DMS153 treated with DMSO at 0.1 percent for 48 hours (cell line): Measurements from ENCODE around the gene SIMC1.
"Not testable (repeated sequence)": the region's sequence is repeated elsewhere in the genome, so short reads cannot be mapped to it uniquely, and the experiment has no call there.

Experiments used
- DNase-seq: peaks from one replicate; lab custom pipeline; 2025; ENCODE audit not compliant: unreplicated experiment; lab: John Stamatoyannopoulos, UW

The SIMC1 gene

DNA sequence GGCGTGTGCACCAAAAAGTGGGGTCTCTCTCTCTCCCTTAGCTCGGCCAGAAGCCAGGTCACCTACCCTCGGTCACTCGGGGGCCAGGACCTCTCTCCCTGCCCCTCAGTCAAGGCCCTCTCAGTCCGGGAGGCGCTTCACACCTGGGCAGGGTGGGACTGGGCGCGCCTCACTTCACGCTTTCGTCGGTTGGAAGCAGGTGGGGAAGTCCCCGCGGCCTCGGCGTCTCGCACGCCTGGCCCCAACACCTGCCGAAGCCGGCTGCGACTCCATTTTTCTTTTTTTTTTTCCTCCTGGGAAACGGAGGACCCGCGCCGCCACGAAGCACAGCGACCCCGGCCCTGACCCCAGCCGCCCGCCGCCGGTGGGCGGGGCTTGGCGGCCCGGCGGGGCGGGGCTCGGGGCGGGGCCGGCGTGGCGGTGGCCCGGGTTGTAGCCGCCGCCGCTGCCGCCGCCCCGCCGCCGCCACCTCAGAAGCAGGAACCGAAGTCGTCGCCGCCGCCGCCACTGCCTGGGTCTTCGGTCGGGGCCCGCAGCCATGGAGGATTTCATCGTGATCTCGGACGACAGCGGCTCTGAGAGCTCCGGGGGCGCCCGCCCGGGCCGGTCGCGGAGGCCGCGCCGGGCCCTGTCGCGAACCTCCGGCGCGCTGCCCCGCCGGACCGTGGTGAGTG lies at the start of gene SIMC1:
Gene SIMC1, plus strand, starts transcription at position 454 of the 674 bp plus-strand sequence. Its CDS starts 85 bp downstream, at position 539.
- not testable (repeated sequence) for DNase-seq

DNA sequence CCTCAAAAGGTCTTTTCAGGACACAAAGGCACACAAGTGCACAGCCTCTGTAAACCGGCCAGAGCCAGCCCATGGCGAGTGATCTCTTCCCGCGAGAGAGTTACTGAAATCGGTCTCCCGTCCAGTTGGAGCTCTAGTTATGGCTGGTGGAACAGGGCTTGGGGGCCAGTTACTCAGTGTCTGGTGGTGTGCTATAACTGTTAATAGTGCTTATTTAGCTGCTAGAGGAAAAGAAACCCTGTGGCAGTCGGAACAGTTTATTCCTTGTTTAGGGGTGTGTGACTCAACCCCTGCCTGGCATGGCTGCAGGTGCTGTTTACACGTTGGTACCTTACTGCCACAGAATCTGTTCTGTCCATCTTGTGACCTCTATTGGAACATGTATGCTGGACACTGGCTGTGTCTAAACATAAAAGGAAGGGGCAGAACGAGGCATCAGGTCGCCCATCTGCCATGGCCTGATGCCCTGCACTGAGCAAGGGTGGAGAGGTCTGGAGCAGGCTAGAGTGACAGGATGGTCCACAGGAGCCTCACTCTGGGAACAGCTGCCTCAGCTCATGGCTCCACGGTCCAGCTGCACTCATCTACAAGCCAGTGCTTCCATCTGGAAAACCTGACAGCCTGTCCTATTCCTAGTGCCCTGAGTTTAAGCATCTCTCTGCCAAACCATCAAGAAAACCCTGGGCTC lies 49.6 kb upstream of the SIMC1 start:
- DNase-seq = no peak

DNA sequence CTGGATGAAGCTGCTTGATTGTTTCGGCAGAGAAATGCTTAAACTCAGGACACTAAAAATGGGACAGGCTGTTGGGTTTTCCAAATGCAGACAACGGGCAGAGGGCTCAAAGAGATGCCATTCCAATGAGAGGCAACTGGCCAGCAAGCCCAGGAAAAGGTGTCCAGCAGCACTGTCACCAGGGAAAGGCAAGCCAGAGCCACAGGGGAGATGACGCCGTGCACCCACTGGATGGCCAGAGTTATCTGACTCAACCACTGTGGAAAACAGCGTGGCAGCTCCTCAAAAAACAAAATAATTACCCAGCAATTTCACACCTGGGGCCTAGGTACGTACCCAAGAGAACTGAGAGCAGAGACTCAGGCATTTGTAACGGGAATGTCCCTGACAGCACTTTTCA lies 48.4 kb upstream of the SIMC1 start:
- no peak for DNase-seq

GRCh38 chr5:176190886-176191755 lies 47.1 kb upstream of the SIMC1 start:
- DNase-seq = no peak

- DNase-seq = no peak
Observed at GRCh38 chr5:176192094-176192721, 46.0 kb upstream of the SIMC1 start.

DNA sequence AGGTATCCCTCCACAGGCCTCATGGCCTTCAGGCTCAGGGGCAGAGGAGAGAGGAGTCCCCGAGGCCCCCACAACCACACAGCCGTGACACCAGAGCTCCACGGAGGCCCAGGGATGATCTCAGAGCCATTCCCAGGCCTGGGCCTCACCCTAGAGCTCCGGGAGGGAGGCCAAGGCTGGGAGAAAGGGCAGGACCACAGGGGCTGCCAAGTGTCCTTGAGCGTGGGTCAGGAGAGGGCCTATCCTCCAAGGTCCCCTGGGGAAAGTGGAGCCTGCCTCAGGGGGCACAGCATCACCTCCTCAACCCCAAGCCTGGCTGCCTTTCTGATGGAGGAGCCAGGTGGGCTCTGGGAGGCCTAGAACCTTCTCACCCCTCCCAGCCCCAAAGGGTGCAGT lies 45.5 kb upstream of the SIMC1 start:
- not testable (repeated sequence) for DNase-seq

DNA sequence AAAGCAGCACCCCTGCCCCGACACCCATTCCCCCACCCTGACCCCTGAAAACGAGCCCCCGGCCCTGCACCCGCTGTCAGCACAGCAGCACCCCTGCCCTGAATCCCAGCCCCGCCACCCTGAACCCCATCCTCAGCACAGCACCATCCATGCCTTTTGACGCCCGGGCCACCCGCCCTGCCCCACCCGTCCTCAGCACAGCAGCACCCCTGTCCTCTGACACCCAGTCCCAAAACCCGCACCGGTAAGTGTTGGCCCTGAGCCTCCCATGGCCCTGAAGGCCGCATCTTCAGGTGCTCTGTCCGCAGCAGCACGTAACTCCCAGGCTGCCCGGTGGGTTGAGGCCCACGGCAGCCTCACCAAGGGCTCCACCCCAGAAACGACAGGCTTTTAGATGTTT lies 44.6 kb upstream of the SIMC1 start:
- not testable (repeated sequence) for DNase-seq

DNA sequence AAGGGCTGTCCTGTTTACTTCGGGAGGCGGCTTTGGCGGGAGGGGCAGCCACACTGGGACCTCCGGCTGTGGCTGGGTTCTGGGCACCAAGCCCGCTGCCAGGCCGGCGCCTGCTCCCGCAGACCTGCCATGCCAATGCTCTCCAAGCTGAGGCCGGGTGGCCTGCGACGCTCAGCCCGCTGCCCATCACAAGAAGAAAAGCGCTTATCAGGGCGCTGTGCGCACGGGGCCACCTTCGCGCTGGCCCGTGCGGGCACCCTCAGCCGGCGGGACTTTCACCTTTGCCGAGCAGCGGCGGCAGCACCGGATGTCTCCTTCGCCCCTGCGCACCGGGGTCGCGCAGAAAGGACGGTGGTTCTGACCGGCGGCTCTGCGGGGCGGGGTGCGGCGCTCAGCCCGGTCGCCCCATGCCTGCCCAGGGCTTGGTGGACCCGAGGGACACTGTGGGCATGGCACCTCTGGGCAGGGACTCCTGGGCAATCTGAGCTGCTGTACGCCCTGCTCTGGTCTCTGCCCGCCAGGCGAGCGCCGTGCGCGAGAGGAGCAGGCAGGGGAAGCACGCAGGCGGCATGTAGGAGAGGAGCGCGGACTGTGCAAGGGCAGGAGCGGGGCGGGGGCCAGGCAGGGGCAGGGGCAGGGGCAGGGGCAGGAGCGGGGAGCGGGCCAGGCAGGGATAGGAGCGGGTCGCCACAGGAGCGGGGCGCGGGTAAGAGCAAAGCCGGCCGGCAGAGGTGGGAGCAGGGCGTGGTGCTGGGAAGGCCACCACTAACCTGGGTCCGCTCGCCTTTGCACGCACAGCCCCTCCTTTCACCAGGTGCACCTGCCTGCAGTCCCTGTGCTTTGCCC lies 43.8 kb upstream of the SIMC1 start:
- not testable (repeated sequence) for DNase-seq

- not testable (repeated sequence) for DNase-seq
Observed at GRCh38 chr5:176195084-176195413, 43.2 kb upstream of the SIMC1 start.

- not testable (repeated sequence) for DNase-seq
Observed at GRCh38 chr5:176195487-176196207, 42.6 kb upstream of the SIMC1 start.

DNA sequence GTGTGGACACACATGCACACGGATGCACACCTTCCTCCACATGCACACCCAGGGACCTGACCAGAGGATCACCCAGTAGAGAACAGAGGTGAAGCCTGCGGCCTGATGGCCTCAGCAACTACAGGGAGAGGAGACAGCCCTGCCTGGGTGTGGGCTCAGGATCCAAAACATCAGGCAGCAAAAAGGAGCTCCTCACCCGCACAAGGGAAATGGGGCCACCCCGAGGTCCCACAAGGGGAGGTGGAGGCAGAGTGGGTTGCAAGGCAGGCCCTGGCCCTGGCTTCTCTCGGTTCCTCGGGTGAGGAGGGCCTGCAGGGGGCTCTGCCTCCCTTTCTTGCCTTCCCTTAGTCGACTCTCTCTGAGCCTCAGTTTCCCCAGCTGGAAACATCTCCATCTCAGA lies 41.4 kb upstream of the SIMC1 start:
- DNase-seq = not testable (repeated sequence)

DNA sequence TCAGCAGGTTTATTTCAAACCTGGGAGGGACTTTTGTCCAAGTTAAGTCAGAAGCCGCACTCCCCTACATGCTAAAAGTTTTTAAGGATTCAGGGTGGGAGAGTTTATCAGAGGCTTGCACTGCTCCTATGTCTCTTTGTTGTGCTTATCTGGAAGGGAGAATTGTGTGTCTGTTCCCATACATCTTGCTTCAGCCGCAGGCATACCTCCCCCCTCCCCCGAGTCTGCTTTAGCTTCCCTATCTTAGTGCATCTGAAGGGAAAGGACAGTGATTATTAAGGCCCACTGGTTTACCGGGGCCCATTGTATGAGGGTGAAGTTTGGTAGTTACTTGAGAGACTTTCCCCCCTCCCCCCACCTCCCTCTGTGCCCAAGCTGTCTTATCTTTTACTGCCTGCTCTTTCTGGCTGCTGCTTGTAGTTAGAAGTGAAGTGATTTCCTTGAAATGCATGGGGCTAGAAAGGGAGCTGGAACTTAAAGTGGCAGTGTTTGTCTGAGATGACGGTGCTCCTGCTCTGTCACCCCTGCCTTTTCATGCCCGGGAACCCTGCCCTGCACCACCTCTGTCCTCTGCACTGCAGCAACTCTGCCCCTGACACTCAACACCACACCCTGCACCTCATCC lies 40.9 kb upstream of the SIMC1 start:
- not testable (repeated sequence) for DNase-seq

DNA sequence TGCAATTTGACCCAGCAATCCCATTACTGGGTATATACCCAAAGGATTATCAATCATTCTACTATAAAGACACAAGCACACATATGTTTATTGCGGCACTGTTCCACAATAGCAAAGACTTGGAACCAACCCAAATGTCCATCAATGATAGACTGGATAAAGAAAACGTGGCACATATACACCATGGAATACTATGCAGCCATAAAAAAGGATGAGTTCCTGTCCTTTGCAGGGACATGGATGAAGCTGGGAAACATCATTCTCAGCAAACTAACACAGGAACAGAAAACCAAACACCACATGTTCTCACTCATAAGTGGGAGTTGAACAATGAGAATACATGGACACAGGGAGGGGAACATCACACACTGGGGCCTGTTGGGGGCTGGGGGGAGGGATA lies 39.9 kb upstream of the SIMC1 start:
- DNase-seq = not testable (repeated sequence)

DNA sequence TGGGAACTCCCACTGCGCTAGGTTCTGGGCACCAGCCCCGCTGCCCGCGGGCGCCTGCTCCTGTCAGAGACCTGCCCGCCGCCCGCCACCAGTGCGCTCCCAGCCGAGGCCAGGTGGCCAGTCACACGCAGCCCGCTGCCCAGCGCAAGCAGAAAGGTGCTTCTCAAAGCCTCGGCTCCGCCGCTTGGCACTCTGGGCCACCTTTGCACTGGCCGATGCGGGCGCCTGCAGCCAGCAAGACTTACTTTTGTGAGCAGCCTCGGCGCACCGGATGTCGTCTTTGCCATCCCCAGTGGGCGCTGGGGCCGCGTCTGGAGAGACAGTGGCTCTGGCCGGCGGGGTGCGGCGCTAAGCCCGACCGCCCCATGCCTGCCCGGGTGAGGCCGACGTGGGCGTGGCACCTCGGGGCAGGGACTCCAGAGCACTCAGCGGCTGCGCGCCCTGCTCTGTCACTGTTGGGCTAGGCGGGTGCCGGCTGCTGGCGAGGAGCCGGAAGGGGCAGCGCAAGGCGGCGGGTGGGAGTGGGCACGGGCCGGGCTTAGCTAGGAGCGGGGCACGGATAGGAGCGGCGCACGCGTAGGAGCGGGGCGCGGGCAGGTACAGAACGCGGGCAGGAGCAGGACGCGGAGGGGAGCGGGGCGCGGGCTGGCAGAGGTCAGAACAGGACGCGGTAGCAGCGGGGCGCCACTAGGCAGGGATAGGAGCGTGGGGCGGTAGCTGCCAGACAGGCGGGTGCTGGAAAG lies 39.1 kb upstream of the SIMC1 start:
- not testable (repeated sequence) for DNase-seq

- not testable (repeated sequence) for DNase-seq
Observed at GRCh38 chr5:176199803-176200399, 38.3 kb upstream of the SIMC1 start.

DNA sequence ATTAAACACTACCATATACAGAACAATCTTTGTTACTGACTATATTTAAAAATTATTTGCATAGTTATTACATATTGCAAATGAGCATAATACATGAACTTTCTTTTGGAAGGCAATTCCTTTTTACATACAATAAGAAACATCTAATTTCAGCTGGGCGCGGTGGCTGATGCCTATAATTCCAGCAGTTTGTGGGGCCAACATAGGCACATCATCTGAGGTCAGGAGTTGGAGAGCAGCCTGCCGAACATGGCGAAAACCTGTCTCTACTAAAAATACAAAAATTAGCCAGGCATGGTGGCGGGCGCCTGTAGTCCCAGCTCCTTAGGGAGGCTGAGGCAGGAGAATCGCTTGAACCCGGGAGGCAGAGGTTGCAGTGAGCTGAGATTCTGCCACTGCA lies 36.4 kb upstream of the SIMC1 start:
- no peak for DNase-seq

DNA sequence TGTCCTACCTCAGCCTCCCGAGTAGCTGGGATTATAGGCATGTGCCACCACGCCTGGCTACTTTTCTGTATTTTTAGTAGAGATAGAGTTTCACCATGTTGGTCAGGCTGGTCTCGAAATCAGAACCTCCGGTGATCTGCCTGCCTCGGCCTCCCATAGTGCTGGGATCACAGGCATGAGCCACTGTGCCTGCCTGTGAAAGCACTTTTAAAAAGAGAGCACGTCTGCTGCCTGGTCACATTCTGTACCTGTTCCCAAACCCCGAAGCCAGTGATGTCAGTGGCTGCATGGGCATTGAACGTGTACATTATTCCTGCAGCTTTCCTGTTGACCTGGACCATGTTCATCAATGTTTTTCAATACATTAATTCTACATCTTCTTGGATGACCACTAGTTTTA lies 35.1 kb upstream of the SIMC1 start:
- no peak for DNase-seq

DNA sequence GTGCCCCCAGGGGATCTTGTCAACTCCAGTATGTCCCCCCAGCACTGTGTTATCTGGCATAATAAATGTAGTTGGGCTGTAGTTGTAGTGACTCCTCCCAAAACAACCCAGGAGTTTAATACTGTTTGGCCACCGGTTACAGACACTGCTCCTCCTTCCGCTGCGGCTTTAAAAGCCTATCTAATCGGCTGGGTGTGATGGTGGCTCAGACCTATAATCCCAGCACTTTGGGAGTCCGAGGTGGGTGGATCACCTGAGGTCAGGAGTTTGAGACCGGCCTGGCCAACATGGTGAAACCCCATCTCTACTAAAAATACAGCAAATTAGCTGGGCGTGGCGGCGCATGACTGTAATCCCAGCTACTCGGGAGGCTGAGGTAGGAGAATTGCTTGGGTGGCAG lies 34.7 kb upstream of the SIMC1 start:
- not testable (repeated sequence) for DNase-seq
